ENCODE data around the gene CHRM5.
"Not testable (repeated sequence)": the region's sequence is repeated elsewhere in the genome, so short reads cannot be mapped to it uniquely, and the experiment has no call there.

CHRM5 gene

DNA sequence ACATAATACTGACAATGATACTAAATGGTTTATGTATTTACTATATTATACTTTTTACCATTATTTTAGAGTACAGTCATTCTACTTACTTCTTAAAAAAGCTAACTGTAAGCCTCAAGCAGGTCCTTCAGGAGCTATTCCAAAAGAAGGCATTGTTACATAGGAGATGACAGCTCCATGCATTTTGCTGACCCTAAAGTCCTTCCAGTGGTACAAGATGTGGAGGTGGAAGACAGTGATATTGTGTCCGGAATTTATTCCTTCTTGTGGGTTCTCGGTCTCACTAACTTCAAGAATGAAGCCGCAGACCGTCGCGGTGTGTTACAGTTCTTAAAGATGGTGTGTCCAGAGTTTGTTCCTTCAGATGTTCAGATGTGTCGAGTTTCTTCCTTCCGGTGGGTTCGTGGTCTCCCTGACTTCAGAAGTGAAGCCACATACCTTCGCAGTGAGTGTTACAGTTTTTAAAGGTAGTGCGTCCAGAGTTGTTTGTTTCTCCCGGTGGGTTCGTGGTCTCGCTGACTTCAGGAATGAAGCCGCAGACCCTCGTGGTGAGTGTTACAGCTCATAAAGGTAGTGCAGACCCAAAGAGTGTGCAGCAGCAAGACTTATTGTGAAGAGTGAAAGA, 49.8 kb downstream of the CHRM5 start:
- H3K4me3 Mint-ChIP-seq = no peak overlapping the region
- TF ChIP-seq, protein P1, sequence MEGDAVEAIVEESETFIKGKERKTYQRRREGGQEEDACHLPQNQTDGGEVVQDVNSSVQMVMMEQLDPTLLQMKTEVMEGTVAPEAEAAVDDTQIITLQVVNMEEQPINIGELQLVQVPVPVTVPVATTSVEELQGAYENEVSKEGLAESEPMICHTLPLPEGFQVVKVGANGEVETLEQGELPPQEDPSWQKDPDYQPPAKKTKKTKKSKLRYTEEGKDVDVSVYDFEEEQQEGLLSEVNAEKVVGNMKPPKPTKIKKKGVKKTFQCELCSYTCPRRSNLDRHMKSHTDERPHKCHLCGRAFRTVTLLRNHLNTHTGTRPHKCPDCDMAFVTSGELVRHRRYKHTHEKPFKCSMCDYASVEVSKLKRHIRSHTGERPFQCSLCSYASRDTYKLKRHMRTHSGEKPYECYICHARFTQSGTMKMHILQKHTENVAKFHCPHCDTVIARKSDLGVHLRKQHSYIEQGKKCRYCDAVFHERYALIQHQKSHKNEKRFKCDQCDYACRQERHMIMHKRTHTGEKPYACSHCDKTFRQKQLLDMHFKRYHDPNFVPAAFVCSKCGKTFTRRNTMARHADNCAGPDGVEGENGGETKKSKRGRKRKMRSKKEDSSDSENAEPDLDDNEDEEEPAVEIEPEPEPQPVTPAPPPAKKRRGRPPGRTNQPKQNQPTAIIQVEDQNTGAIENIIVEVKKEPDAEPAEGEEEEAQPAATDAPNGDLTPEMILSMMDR (IDR thresholded peaks at IDR 0.05) = no peak
- no peak overlapping the region for H3K27ac Mint-ChIP-seq
- peaks cover 27% of the 10 kb centered on the region for H3K9me3 Mint-ChIP-seq
- H3K4me1 Mint-ChIP-seq = peaks cover 6% of the 10 kb centered on the region
- no peaks in the 10 kb centered on the region for H3K27me3 Mint-ChIP-seq (ENCODE audit: low read depth, poor library complexity)
- peaks cover 28% of the 10 kb centered on the region for H3K36me3 Mint-ChIP-seq (ENCODE audit: low read depth)
- DNase-seq = no peak

DNA sequence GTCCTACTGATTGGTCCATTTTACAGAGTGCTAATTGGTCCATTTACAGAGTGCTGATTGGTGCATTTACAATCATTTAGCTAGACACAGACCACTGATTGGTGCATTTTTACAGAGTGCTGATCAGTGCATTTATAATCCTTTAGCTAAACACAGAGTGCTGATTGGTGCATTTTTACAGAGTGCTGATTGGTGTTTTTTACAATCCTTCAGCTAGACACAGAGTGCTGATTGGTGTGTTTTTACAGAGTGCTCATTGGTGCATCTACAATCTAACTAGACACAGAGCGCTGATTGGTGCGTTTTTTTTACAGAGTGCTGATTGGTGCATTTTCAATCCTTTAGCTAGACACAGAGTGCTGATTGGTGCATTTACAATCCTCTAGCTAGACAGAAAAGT, 50.4 kb downstream of the CHRM5 start:
- not testable (repeated sequence) for H3K27ac Mint-ChIP-seq; H3K4me3 Mint-ChIP-seq; H3K27me3 Mint-ChIP-seq (ENCODE audit: low read depth, poor library complexity); DNase-seq
- Mint-ChIP-seq H3K36me3 (ENCODE audit: low read depth) (peaks cover 28% of the 10 kb centered on the region), H3K4me1 (peaks cover 10% of the 10 kb centered on the region), H3K9me3 (peaks cover 23% of the 10 kb centered on the region)

DNA sequence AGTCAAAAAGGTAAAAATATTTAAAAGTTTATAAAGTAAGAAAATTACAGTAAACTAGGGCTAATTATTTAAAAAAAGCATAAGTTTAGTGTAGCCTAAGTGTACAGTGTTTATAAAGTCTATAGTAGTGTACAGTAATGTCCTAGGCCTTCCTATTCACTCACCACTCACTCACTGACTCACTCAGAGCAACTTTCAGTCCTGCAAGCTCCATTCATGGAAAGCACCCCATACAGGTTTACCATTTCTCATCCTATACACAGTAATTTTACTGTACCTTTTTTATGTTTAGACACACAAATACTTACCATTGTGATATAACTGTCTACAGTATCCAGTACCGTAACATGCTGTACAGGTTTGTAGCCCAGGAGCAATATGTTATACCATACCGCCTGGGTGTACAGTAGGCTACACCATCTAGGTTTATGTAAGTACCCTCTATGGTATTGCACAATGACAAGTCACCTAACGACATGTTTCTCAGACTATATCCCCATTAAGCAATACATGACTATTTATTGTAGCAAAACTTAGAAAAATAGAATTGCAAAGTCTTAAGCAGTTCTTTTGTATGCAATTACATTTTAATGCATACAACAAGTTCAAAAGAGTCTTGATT, 51.2 kb downstream of the CHRM5 start:
- H3K27ac Mint-ChIP-seq = no peak overlapping the region
- TF ChIP-seq, protein P1 (IDR thresholded peaks at IDR 0.05) = no peak

DNA sequence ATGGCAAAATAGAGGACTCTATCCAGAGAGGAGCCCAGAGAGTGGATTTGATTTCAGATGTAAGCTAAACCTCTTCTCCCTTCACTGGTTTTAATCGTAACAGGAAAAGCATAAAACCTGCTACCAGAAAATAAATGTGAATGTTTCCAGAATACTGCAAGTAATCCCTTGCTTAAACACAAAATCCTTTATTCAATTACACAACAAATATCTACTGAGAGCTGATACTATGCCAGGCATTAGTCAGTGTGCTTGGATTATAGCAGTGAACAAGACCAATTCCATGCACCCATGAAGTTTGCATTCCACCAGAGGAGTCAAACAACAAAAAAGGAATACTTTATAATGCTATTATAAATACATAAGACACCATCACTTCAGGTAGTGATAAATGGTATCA, 55.6 kb downstream of the CHRM5 start:
- Mint-ChIP-seq H3K36me3 (ENCODE audit: low read depth) (peaks cover 27% of the 10 kb centered on the region), H3K9me3 (peaks cover 34% of the 10 kb centered on the region), H3K4me1 (peaks cover 5% of the 10 kb centered on the region), H3K4me3 (no peak overlapping the region), H3K27me3 (ENCODE audit: low read depth, poor library complexity) (peaks cover 1% of the 10 kb centered on the region), H3K27ac (no peak overlapping the region)
- DNase-seq = no peak
- TF ChIP-seq, protein P1 (IDR thresholded peaks at IDR 0.05) = no peak

More for the DNA sequence above, 51.2 kb downstream of the CHRM5 start:
- no peak overlapping the region for H3K4me3 Mint-ChIP-seq
- peaks cover 21% of the 10 kb centered on the region for H3K9me3 Mint-ChIP-seq
- H3K27me3 Mint-ChIP-seq (ENCODE audit: low read depth, poor library complexity) = no peaks in the 10 kb centered on the region
- H3K36me3 Mint-ChIP-seq (ENCODE audit: low read depth) = peaks cover 28% of the 10 kb centered on the region
- peaks cover 9% of the 10 kb centered on the region for H3K4me1 Mint-ChIP-seq
- no peak for DNase-seq

DNA sequence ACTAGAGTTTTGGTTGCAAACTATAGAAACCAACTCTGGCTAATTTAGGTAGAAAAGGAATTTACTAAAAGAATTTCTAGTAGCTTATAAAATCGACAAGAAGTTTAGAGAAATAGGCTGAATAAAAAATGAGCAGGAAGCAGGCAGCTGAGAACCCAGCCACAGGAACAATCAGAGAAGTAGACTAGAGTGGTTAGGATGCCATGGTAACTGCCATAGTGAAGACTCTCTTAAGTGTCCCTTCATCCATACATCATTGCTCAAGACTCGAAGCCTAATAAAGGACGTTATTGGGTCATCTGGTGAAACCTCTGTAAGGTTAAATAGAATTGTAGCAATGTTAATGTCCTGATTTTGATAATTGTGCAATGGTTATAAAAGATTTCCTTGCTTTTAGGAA, 57.0 kb downstream of the CHRM5 start:
- peaks cover 35% of the 10 kb centered on the region for H3K36me3 Mint-ChIP-seq (ENCODE audit: low read depth)
- H3K27me3 Mint-ChIP-seq (ENCODE audit: low read depth, poor library complexity) = peaks cover 4% of the 10 kb centered on the region
- H3K4me1 Mint-ChIP-seq = peaks cover 5% of the 10 kb centered on the region
- H3K27ac Mint-ChIP-seq = no peak overlapping the region
- TF ChIP-seq, protein P1 (IDR thresholded peaks at IDR 0.05) = no peak
- no peak for DNase-seq
- H3K4me3 Mint-ChIP-seq = no peak overlapping the region
- H3K9me3 Mint-ChIP-seq = peaks cover 32% of the 10 kb centered on the region

DNA sequence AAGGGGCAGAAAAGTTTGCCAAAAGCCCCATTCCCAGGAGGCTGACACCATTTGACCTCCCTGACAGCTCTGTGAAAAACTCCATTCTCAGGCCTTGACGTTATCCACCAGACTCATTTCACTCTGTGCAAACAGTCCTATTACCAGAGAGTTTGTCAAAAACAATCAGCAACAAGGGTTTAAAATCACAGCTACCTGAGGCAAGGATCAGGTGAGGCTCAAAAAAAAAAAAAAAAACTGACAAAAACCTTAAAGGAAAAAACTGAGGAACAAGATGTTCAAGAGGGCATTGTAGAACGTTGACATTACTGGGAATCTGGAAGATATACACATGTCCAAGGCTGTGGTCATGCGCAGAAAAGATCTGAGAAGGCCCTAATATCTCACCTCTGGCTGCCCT, 59.3 kb downstream of the CHRM5 start:
- H3K27me3 Mint-ChIP-seq (ENCODE audit: low read depth, poor library complexity) = peaks cover 4% of the 10 kb centered on the region
- TF ChIP-seq, protein P1 (IDR thresholded peaks at IDR 0.05) = no peak
- H3K4me1 Mint-ChIP-seq = peaks cover 16% of the 10 kb centered on the region
- H3K9me3 Mint-ChIP-seq = peaks cover 25% of the 10 kb centered on the region
- H3K36me3 Mint-ChIP-seq (ENCODE audit: low read depth) = peaks cover 27% of the 10 kb centered on the region
- no peak overlapping the region for H3K27ac Mint-ChIP-seq
- no peak overlapping the region for H3K4me3 Mint-ChIP-seq
- no peak for DNase-seq
